Placental pericyte (primary cell): ENCODE data around the gene MNAT1. TPM values are rescaled to one million over a fixed set of nuclear protein-coding genes. Genes with fewer than 3 reads are reported as not detected.

Source experiments
- small RNA-seq: library from RNA; depleted of rRNA; stranded (forward); fragments of <200 nt; gene quantifications from one replicate; pipeline ENCODE3, GENCODE V24; 2012; ENCODE audit warnings: low replicate concordance
- total RNA-seq: library from RNA; depleted of rRNA; stranded (reverse); fragments of >200 nt; gene quantifications from 2 replicates; pipeline ENCODE4 v1.2.3, GENCODE V29; 2012

MNAT1 gene
- 39.6 and 51.4 TPM in 2 replicates for total RNA-seq

GRCh38 chr14:60734465-60735242, at the start of gene MNAT1:
TSS of gene MNAT1 (plus strand) at chr14:60734761. CDS start at chr14:60734863, 102 bp downstream.

GRCh38 chr14:60723907-60724618, 10.5 kb upstream of the MNAT1 start, which contains the start of gene SIX4:
TSS of gene SIX4 (minus strand) at chr14:60724351. CDS start at chr14:60724074, 277 bp downstream.

GRCh38 chr14:60980811-60981632, 246.5 kb downstream of the MNAT1 start, which contains the start of the genes SLC38A6 and TRMT5:
TSS of gene SLC38A6 (plus strand) at chr14:60981245. CDS start at chr14:60981278, 33 bp downstream.
TSS of gene TRMT5 (minus strand) at chr14:60981079. CDS start at chr14:60980973, 106 bp downstream.

Small RNAs within 50 kb of the gene (small RNA-seq; reads per million reads assigned to genes)
- not detected for gene RNU6-398P

Other genes starting within 250 kb of the MNAT1 start
- gene C14orf39, start 248.7 kb upstream of the MNAT1 start, total RNA-seq = not detected in 2 replicates
- not detected in 2 replicates for gene SIX6, start 225.6 kb upstream of the MNAT1 start, total RNA-seq
- gene SIX1, start 85.3 kb upstream of the MNAT1 start, total RNA-seq = 0.57 TPM in 1 of 2 replicates, not detected in the other
- 6.3 and 16.6 TPM in 2 replicates for gene SIX4, start 10.4 kb upstream of the MNAT1 start, total RNA-seq
- 8.3 and 10.9 TPM in 2 replicates for gene TRMT5, start 246.3 kb downstream of the MNAT1 start, total RNA-seq
- gene SLC38A6, start 246.5 kb downstream of the MNAT1 start, total RNA-seq = 40.7 and 45.1 TPM in 2 replicates